HG03060 (cell line): ENCODE results near the gene ADCYAP1.
"Not testable (repeated sequence)": the region's sequence is repeated elsewhere in the genome, so short reads cannot be mapped to it uniquely, and the experiment has no call there.

ENCODE experiments used
- ATAC-seq: cut with Tn5 transposase; IDR thresholded peaks from one replicate; pipeline ENCODE4 v1.9.1; 2021; ENCODE audit warnings: low read depth, moderate number of reproducible peaks; ENCODE audit not compliant: unreplicated experiment

The ADCYAP1 gene

GRCh38 chr18:904218-905090 lies at the start of gene ADCYAP1:
ADCYAP1 (plus strand) TSS chr18:904871; CDS start chr18:905387, 516 bp downstream.
- ATAC-seq: no peak

- no peak for ATAC-seq
Measured at GRCh38 chr18:857986-858385, 46.7 kb upstream of the ADCYAP1 start.

- ATAC-seq: no peak
Measured at GRCh38 chr18:864872-865273, 39.8 kb upstream of the ADCYAP1 start.

GRCh38 chr18:867257-867656 lies 37.4 kb upstream of the ADCYAP1 start:
- no peak for ATAC-seq

- ATAC-seq: not testable (repeated sequence)
Measured at GRCh38 chr18:873426-873825, 31.2 kb upstream of the ADCYAP1 start.

GRCh38 chr18:875912-876311 lies 28.8 kb upstream of the ADCYAP1 start:
- no peak for ATAC-seq

GRCh38 chr18:877238-877637 lies 27.4 kb upstream of the ADCYAP1 start:
- no peak for ATAC-seq

GRCh38 chr18:886076-886475 lies 18.6 kb upstream of the ADCYAP1 start:
- no peak for ATAC-seq

GRCh38 chr18:887716-888115 lies 17.0 kb upstream of the ADCYAP1 start:
- no peak for ATAC-seq

- ATAC-seq: no peak
Measured at GRCh38 chr18:892316-892715, 12.4 kb upstream of the ADCYAP1 start.

- ATAC-seq: no peak
Measured at GRCh38 chr18:896315-896714, 8.4 kb upstream of the ADCYAP1 start.

GRCh38 chr18:901761-902160 lies 2.9 kb upstream of the ADCYAP1 start:
- no peak for ATAC-seq

GRCh38 chr18:902229-902628 lies 2.4 kb upstream of the ADCYAP1 start:
- no peak for ATAC-seq

- ATAC-seq: no peak
Measured at GRCh38 chr18:903701-904100, 970 bp upstream of the ADCYAP1 start.

- no peak for ATAC-seq
Measured at GRCh38 chr18:905307-905947, 756 bp downstream of the ADCYAP1 start.

GRCh38 chr18:905948-906415 lies 1.3 kb downstream of the ADCYAP1 start:
- no peak for ATAC-seq

- no peak for ATAC-seq
Measured at GRCh38 chr18:906416-907114, 1.9 kb downstream of the ADCYAP1 start.

- no peak for ATAC-seq
Measured at GRCh38 chr18:907115-907884, 2.6 kb downstream of the ADCYAP1 start.

- no peak for ATAC-seq
Measured at GRCh38 chr18:907885-908757, 3.5 kb downstream of the ADCYAP1 start.
